RWPE1 (cell line): ENCODE measurements around the gene LCN9.

ENCODE experiments used
- CTCF ChIA-PET: fragments of 350-600 bp; sonication (Branson Sonifier 250); formaldehyde crosslinking; extraction: SDS; loops from one replicate; lab custom pipeline; 2021; lab: Yijun Ruan, JAX
- POLR2A ChIA-PET: fragments of 400-600 bp; formaldehyde crosslinking; extraction: SDS; loops from one replicate; lab custom pipeline; 2020; ENCODE audit warnings: antibody characterized with exemption; ENCODE audit not compliant: low non-redundant PET; lab: Yijun Ruan, JAX
- DNase-seq: peaks from one replicate; pipeline ENCODE4 v3.0.0; 2012; ENCODE audit warnings: low spot score
- H3K27ac ChIP-seq: fragments of 450-650 bp; 2 replicates; pipeline ENCODE4 v1.5.1; 2017
- CTCF ChIP-seq: fragments of 450-650 bp; conservative IDR thresholded peaks from 2 replicates; pipeline ENCODE4 v1.5.1; 2017; ENCODE audit warnings: low read depth, mild to moderate bottlenecking

Gene LCN9

DNA sequence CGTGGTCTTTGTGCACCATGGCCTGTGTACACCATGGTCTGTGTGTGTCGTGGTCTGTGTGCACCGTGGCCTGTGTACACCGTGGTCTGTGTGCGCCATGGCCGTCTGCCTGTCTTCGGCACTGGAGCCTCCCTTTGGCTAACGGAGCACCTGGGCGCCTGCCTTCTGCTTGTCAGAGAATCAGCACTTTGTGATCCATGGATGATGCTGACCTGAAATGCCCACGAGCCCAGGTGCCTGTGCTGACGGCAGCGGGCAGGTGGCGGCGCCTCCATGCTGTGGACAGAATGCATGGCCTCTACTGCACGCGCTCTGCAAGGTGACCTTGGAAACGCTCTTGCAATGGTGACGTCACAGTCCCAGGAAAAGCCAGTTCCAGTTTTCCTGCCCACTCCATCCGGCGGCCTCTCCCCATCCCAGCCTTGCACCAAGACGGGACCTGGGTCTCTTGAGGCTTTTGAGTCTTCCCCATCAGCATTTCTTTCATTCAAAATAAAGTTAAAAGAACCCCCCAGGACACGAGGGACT lies 14.6 kb downstream of the LCN9 start:
- no peak overlapping the region for H3K27ac ChIP-seq
- ChIA-PET POLR2A (no interaction called here), CTCF (interaction anchor here (0.6 to 1.0 kb wide), 3 partner anchors 15 to 453 kb away, joined by 3 to 7 read pairs (median 3); no protein-coding TSS in a partner anchor)
- no peak for TF ChIP-seq CTCF
- DNase-seq, result no peak

- H3K27ac ChIP-seq, result no peak overlapping the region
- ChIA-PET CTCF (interaction anchor here (0.7 to 1.0 kb wide), 2 partner anchors 15 to 74 kb away, joined by 3 to 7 read pairs; no protein-coding TSS in a partner anchor), POLR2A (no interaction called here)
- no peak for DNase-seq
- no peak for TF ChIP-seq CTCF
These were observed 15.3 kb downstream of the LCN9 start for GRCh38 chr9:135678236-135679017.

GRCh38 chr9:135680056-135680455 lies 16.9 kb downstream of the LCN9 start:
- no peak for TF ChIP-seq CTCF
- no peak overlapping the region for H3K27ac ChIP-seq
- no peak for DNase-seq
- CTCF ChIA-PET, result interaction anchor here (0.7 kb wide), 1 partner anchor 66 kb away, joined by 3 read pairs; a partner anchor contains a TSS
- POLR2A ChIA-PET, result no interaction called here

DNA sequence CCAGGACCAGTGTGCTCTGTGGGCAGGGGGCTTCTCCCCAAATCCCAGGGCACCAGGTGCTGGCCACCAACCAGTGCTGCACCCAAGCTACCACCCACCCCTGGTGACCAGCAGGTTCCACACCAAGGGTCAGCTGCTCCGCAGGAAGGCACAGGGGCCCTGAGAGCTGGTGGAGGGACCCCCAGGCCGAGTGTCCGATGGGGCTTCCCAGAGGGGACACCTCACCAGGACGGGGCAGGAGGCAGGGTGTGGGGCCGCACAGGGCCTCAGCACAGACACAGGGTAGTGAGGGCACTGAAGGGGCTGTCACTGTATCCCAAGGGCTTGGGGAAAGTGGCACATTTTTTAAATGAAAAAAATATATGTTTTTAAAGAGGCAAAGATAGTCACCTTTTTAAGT lies 18.1 kb downstream of the LCN9 start:
- CTCF ChIA-PET, result no interaction called here

GRCh38 chr9:135683401-135684034 lies 20.4 kb downstream of the LCN9 start:
- H3K27ac ChIP-seq, result no peak overlapping the region
- POLR2A ChIA-PET, result no interaction called here

More for the DNA sequence above, 18.1 kb downstream of the LCN9 start:
- no peak overlapping the region for H3K27ac ChIP-seq
- no peak for TF ChIP-seq CTCF
- no peak for DNase-seq
- POLR2A ChIA-PET, result no interaction called here

More at GRCh38 chr9:135683401-135684034, 20.4 kb downstream of the LCN9 start:
- CTCF ChIA-PET, result interaction anchor here (0.6 kb wide), 1 partner anchor 11 kb away, joined by 4 read pairs; no protein-coding TSS in a partner anchor
- no peak for TF ChIP-seq CTCF
- DNase-seq, result no peak
